ENCODE results near the gene EFHC1.
"Not testable (repeated sequence)": the region's sequence is repeated elsewhere in the genome, so short reads cannot be mapped to it uniquely, and the experiment has no call there.

The EFHC1 gene

GRCh38 chr6:52419809-52420667 lies at the start of gene EFHC1:
Gene EFHC1 (plus strand): TSS chr6:52420342. CDS start chr6:52420411, 69 bp downstream.
- peak; percentile 95 for DNase-seq (ENCODE audit: low read depth)

GRCh38 chr6:52371656-52372191 lies 48.4 kb upstream of the EFHC1 start:
- no peak for DNase-seq (ENCODE audit: low read depth)

- no peak for DNase-seq (ENCODE audit: low read depth)
Measured at GRCh38 chr6:52373151-52373690, 46.9 kb upstream of the EFHC1 start.

GRCh38 chr6:52374247-52374646 lies 45.9 kb upstream of the EFHC1 start:
- no peak for DNase-seq (ENCODE audit: low read depth)

GRCh38 chr6:52375780-52376556 lies 44.2 kb upstream of the EFHC1 start:
- DNase-seq (ENCODE audit: low read depth): no peak

- no peak for DNase-seq (ENCODE audit: low read depth)
Measured at GRCh38 chr6:52376763-52377162, 43.4 kb upstream of the EFHC1 start.

GRCh38 chr6:52377538-52378221 lies 42.5 kb upstream of the EFHC1 start:
- DNase-seq (ENCODE audit: low read depth): no peak

GRCh38 chr6:52381249-52381648 lies 38.9 kb upstream of the EFHC1 start:
- DNase-seq (ENCODE audit: low read depth): no peak

- no peak for DNase-seq (ENCODE audit: low read depth)
Measured at GRCh38 chr6:52384145-52384766, 35.9 kb upstream of the EFHC1 start.

GRCh38 chr6:52385074-52385473 lies 35.1 kb upstream of the EFHC1 start:
- DNase-seq (ENCODE audit: low read depth): no peak

GRCh38 chr6:52388119-52388518 lies 32.0 kb upstream of the EFHC1 start:
- DNase-seq (ENCODE audit: low read depth): not testable (repeated sequence)

- no peak for DNase-seq (ENCODE audit: low read depth)
Measured at GRCh38 chr6:52388790-52389189, 31.4 kb upstream of the EFHC1 start.

- no peak for DNase-seq (ENCODE audit: low read depth)
Measured at GRCh38 chr6:52389264-52389625, 30.9 kb upstream of the EFHC1 start.

GRCh38 chr6:52389626-52390360 lies 30.3 kb upstream of the EFHC1 start:
- no peak for DNase-seq (ENCODE audit: low read depth)

- no peak for DNase-seq (ENCODE audit: low read depth)
Measured at GRCh38 chr6:52390361-52390727, 29.8 kb upstream of the EFHC1 start.

- no peak for DNase-seq (ENCODE audit: low read depth)
Measured at GRCh38 chr6:52391599-52391998, 28.5 kb upstream of the EFHC1 start.

GRCh38 chr6:52392944-52393343 lies 27.2 kb upstream of the EFHC1 start:
- DNase-seq (ENCODE audit: low read depth): no peak

- DNase-seq (ENCODE audit: low read depth): no peak
Measured at GRCh38 chr6:52393780-52394179, 26.4 kb upstream of the EFHC1 start.

GRCh38 chr6:52394251-52394666 lies 25.9 kb upstream of the EFHC1 start:
- DNase-seq (ENCODE audit: low read depth): no peak

- no peak for DNase-seq (ENCODE audit: low read depth)
Measured at GRCh38 chr6:52395969-52396368, 24.2 kb upstream of the EFHC1 start.
